HL-60 (cell line): ENCODE measurements around the gene PRR13.

Experiments used
- CTCF ChIP-seq: IDR thresholded peaks from one replicate; pipeline ENCODE4 v1.5.1; 2011; ENCODE audit warnings: low read length, control low read depth, inconsistent platforms; ENCODE audit not compliant: insufficient read depth
- POLR2AphosphoS5 ChIP-seq: IDR thresholded peaks from 2 replicates; pipeline ENCODE4 v1.6.1; 2012; ENCODE audit warnings: low read depth
- REST ChIP-seq: IDR thresholded peaks from 2 replicates; pipeline ENCODE4 v1.6.1; 2012; ENCODE audit warnings: low read depth; ENCODE audit not compliant: insufficient replicate concordance
- SPI1 ChIP-seq: IDR thresholded peaks from 2 replicates; pipeline ENCODE4 v1.6.1; 2012; ENCODE audit warnings: low read depth, mild to moderate bottlenecking, borderline replicate concordance

GRCh38 chr12:53484686-53485575, 43.4 kb downstream of the PRR13 start:
- TF ChIP-seq CTCF (no peak), REST (no peak), POLR2AphosphoS5 (peak; percentile 57; the same call in 1 of the 2 replicates), SPI1 (no peak)
